Colon (tissue), 2 donors: Measurements from ENCODE around the gene SYNE1.
"Not testable (repeated sequence)": the region's sequence is repeated elsewhere in the genome, so short reads cannot be mapped to it uniquely, and the experiment has no call there.

Experiments
- FAIRE-seq: peaks from 2 replicates; lab custom pipeline; 2012; peaks lifted over from hg19 to GRCh38; lab: Jason Lieb, UNC
- donor health status: control.
- donor health status: control.

Gene SYNE1

DNA sequence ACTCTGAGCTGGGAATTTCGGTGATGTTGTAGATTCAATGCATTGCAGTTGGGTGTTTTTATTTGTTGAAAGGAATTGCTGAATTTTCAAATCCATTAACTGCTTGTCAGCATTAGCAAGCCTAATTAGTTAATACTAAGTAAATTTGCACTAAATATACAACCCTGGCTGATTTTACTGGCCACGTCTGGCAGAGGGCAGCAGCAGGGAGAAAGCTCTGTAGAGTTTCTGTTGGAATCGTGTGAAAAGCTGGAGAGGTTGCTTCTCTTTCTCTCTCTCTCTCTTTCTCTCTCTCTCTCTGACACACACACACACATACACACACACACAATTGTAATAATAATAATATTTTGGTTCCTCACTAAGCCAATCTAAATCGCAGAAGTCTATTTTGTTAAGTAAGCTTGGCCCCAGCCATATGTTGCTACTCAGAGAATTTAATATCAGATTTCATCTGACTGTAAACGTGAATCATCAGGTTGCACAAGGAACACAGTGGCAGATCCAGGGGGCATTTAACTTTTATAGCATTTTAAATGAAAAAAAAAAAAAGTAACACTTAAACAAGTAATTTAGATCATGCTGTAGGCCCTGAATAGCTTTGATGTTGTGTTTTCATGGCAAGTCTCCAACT is 540.2 kb downstream of the SYNE1 start:
- no peak for FAIRE-seq

DNA sequence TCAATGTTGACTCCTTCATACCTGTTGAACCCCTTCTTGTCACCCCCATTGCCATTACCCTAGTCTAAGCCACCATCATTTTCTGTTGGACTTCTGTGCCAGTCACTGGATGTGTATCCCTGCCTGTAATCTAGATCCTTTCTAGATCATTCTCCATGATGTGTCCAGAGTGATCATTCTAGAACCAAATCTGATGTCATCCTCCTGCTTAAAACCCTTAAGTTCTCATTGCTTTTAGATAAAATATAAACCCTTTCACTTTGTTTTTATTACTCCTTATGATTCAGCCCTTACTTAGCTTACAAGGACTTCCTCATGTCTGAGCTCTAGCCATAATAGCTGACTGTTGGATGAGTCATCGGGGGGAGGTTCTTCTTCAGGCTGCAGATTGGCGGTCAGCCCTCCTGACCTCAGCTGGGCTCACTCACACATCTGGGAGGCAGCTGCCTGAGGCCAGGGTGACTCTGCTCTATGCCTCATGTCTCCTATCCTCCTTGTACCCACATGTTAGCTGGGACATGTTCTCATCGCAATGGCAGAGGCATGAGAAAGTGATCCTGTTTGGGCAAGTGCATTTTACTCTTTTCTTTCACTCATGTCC is 542.1 kb downstream of the SYNE1 start:
- FAIRE-seq, result no peak

DNA sequence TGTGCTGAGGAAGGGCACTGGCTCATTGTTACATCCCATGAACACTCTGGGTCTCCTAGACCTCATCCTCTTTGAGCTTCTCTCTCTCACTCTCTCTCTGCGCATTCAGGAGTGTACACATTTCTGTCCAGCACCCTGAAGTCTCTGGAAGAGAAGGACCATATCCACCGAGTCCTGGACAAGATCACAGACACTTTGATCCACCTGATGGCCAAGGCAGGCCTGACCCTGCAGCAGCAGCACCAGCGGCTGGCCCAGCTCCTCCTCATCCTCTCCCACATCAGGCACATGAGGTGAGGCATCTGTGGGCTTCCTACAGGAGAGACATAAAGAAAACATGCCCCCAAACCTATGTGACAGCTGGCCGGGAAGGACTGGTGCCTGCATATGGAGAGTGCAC is 542.9 kb downstream of the SYNE1 start:
- no peak for FAIRE-seq

DNA sequence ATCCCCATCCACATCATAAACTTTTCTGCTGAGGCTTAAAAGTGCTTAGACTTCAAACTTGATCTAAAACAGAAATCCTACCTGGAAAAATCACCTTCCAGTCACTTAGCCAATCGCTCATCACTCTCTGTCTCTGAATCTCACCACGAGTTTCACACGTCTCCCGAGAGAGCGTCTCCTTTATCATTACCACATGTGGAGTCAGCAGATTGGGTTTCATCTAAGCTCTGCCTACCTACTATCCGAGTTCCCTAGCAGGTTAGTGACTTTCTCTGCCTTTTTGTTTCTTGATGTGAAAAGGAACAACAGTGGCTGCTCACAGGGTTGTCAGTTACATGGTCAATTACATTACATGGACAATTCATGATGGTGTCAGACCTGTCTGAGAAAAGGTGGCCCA is 543.5 kb downstream of the SYNE1 start:
- no peak for FAIRE-seq

DNA sequence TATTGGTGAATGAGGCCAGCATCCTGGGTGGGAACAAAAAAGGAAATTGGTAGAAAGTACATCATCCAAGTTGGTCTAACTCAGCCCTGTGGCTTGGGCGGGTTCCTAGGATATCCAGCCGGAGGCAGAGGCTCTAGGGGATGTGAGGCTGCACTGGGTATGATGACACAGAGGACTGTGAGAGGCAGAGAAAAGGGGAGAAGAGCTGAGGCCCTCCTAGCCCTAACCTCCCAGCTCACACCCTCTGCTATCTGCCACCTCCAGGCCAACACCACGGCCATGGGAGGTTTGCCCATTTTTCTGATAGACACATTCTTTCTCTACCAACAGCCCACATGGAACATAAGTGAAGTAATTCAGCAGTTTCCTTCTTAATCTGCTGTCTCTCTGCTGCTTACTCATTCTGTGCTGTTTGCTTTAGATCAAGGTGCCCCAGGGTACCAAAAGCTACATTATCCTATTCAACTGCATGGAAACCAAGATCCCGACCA is 545.3 kb downstream of the SYNE1 start:
- no peak for FAIRE-seq

DNA sequence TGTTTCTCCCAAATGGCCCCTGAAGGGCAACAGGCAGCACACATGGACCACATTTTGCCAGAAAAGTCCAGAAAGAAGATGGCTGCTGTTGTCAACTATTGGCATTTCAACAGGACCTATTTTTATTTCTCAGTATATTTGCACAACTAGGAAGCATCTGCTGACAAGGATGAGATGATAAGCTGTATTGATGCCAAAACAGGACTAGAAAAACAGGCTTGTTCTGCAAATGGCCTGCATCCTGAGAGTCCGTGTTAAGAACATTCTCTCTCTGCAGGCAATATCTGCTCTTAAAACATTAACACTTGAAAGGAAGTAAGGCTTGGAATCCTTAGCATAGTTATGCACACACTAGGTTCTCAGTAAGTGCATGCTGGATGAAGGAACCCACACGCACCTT is 546.0 kb downstream of the SYNE1 start:
- FAIRE-seq, result no peak

DNA sequence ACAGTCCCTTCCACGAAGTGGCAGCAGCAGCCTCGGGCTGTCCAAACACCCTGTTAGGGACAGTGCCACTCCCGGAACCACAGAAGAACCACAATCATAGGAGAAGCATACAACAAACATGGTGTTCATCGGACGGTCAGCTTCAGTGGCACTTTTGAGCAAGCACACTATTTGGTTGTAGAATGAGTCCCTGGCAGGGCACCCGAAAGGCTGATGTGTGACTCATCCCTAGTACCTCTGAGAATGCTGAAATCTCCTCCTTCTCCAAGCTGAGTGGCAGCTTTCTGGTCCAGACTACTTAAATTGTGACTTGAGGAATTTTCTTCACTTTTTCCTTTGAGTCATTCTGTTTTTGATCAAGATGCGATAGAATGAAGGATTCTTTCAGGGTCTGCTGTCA is 547.2 kb downstream of the SYNE1 start:
- no peak for FAIRE-seq

DNA sequence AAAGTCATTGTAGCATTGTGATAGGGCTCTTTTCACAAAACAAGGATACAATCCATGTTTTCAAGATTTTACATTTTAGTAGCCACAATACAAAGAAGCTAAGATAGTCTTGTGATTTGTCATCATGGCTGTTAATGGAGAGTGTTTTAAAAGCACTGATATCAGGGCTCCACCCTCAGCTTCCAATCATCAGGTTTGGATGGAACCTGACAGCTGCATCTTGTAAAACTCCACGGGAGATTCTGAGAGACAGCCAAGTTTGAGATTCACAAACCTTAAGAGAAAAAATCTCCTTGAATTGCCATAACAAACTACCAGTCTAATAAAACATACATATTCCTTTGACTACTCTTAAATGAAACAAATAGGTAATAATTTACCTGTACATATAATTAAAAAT is 549.5 kb downstream of the SYNE1 start:
- FAIRE-seq, result no peak

DNA sequence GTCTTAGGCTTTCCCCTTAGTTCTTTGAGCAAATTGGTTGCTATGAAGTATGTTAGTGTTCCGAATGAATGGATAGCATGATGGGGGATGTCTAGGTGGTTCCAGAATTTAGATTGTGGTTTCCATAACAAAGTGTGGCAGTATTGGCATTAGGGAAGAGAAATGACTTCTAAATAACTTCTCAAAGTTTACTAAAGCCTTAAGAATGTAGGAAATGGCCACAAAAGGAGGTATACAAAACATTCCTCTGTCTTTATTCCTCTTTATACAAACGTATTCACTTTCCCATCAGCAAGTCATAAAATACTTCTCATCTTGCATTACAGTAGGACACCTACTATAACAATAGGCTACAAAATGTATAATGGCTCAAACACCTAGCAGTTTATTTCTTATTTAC is 550.1 kb downstream of the SYNE1 start:
- FAIRE-seq, result no peak

DNA sequence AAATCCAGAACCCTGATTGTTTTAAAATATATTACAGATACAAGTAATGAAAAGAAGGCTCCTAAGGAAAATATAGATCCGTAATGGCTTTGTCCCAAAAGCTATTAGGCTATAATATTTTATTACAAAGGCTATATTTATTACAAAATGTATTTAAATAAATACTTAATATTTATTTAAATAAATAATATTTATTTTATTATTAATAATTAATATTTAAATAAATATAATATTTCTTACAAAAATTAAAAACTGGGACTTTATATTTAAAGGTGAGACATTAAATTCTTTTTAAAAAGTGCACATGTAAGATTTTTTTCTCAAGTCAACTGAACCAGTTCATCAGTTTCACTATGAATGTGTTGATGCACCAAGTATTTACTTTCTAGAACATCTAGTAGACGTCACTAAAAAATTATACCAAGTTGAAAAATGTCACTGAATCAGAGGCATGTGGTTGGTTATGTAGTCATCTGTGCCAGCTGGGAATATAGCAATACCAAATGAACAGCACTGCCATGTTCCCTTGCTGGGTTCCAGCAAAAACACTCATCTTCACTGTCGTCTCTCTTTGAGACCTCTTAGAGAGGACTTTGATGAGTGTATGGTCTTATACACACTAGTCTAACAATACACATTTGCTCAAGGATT is 550.8 kb downstream of the SYNE1 start:
- FAIRE-seq, result peak; percentile 21

DNA sequence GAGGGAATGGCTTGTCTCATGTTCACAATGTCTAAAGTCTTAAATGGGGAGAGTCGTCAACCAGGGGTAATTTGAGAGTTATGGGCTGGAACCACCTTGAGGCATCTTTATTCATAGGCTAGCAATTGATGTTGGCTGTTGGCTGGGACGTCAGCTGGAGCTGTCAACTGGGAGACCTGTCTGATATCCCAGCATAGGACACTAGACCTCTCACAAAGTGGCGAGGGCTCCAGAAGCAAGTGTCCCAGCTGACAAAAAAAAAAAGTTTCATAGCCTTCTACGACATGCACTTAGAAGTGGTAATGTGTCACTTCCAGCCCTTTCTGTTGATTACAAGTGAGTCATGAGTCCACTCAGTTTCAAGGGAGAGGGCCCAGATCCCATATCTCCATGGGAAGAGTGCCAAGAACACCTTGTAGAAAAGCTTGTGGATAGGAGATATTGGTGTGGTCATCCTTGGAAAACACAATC is 551.7 kb downstream of the SYNE1 start:
- no peak for FAIRE-seq

DNA sequence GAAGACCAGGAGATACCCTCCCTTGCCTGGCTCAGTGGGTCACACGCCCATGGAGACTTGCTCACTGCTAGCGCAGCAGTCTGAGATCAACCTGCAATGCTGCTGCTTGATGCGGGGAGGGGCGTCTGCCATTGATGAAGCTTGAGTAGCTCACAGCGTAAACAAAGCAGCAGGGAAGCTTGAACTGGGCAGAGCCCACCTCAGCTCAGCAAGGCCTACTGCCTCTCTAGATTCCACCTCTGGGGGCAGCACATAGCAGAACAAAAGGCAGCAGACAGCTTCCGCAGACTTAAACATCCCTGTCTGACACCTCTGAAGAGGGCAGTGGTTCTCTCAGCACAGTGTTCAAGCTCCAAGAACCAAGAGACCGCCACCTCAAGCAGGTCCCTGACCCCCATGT is 558.4 kb downstream of the SYNE1 start:
- FAIRE-seq, result no peak

DNA sequence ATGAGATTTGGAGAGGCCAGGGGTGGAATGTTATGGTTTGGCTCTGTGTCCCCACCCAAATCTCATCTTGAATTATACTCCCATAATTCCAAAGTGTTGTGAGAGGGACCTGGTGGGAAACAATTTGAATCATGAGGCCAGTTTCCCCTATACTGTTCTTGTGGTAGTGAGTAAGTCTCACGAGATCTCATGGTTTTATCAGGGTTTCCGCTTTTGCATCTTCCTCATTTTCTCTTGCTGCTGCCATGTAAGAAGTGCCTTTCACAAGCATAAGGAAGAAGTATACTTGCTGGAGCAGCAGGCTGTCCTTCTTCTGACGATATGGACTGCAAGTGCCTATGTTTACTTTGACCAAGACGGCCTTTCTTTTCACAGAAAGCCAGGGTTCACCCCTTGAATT is 559.2 kb downstream of the SYNE1 start:
- FAIRE-seq, result no peak

DNA sequence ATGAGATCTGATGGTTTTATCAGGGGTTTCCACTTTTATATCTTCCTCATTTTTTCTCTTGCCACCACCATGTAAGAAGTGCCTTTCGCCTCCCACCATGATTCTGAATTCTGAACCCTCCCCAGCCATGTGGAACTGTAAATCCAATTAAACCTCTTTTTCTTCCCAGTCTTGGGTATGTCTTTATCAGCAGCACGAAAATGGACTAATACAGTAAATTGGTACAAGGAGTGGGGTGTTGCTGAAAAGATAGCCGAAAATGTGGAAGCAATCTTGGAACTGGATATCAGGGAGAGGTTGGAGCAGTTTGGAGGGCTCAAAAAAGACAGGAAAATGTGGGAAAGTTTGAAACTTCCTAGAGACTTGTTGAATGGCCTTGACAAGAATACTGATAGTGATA is 560.9 kb downstream of the SYNE1 start:
- not testable (repeated sequence) for FAIRE-seq

DNA sequence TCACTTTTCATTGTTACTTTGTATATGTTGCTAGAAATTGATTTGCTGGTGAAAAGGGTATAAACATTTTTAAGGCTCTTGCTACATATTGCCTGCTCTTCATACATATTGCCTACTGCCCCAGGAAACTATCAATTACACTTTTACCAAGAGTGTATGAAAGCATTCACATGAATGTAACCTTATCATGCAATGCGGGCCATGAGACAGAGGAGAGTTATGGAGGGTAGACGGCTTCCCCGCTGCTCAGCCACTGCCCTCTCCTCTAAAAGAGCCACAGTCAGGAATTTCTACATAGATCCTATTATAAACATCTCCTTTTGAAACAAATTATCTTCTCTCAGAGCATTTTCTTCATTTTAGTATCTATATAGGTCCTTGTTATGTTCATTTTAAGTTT is 565.3 kb downstream of the SYNE1 start:
- FAIRE-seq, result no peak
